Kasumi-1 (cell line): Measurements from ENCODE around the gene HDAC8.

Experiments
- DNase-seq, 2 experiments: peaks; one replicate each; lab custom pipeline; 2025; lab: John Stamatoyannopoulos, UW

The HDAC8 gene

GRCh38 chrX:72295745-72296144, 276.9 kb downstream of the HDAC8 start:
- no peak for DNase-seq

GRCh38 chrX:72294497-72294896, 278.1 kb downstream of the HDAC8 start:
- DNase-seq: no peak

GRCh38 chrX:72282302-72282701, 290.3 kb downstream of the HDAC8 start:
- no peak for DNase-seq

- DNase-seq: no peak
Measured at GRCh38 chrX:72280321-72280845, 292.3 kb downstream of the HDAC8 start.
